Type B pancreatic cell (in vitro differentiated cells): ENCODE data around the gene KLF9. TPM values are rescaled to one million over a fixed set of nuclear protein-coding genes. Genes with fewer than 3 reads are reported as not detected.

Source experiments
- DNase-seq: peaks from one replicate; pipeline ENCODE4 v3.0.0; 2021; ENCODE audit warnings: mixed read lengths; ENCODE audit not compliant: unreplicated experiment; ENCODE audit errors: extremely low spot score
- H3K27ac Mint-ChIP-seq: 2 replicates; pipeline ENCODE4 v1.8.0; 2021; ENCODE audit warnings: mild to moderate bottlenecking, mixed read lengths
- H3K27me3 Mint-ChIP-seq: 2 replicates; pipeline ENCODE4 v1.8.0; 2021; ENCODE audit warnings: mixed read lengths
- H3K36me3 Mint-ChIP-seq: 2 replicates; pipeline ENCODE4 v1.8.0; 2021; ENCODE audit warnings: mixed read lengths
- H3K4me1 Mint-ChIP-seq: one replicate; pipeline ENCODE4 v1.8.0; 2021; ENCODE audit warnings: mixed read lengths; ENCODE audit not compliant: unreplicated experiment
- H3K4me3 Mint-ChIP-seq: 2 replicates; pipeline ENCODE4 v1.8.0; 2021; ENCODE audit warnings: mild to moderate bottlenecking, mixed read lengths
- H3K9me3 Mint-ChIP-seq: 2 replicates; pipeline ENCODE4 v1.8.0; 2021; ENCODE audit warnings: mixed read lengths
- CTCF ChIP-seq: fragments of 200-600 bp; sonication (generic); conservative IDR thresholded peaks from 2 replicates; pipeline ENCODE4 v1.5.0; 2021; ENCODE audit warnings: antibody characterized with exemption, mild to moderate bottlenecking
- total RNA-seq: library from RNA; stranded (reverse); gene quantifications from 2 replicates; pipeline ENCODE4 v1.2.1, GENCODE V29; 2021; ENCODE audit warnings: low replicate concordance

Gene KLF9
- total RNA-seq, 1 donor from 2014 or later: 16.7 TPM

- H3K27me3 Mint-ChIP-seq: no peaks in the 10 kb centered on the region
- H3K36me3 Mint-ChIP-seq: no peaks in the 10 kb centered on the region
- peaks cover 3% of the 10 kb centered on the region for H3K9me3 Mint-ChIP-seq
- no peak for DNase-seq
- H3K4me1 Mint-ChIP-seq: peaks cover 12% of the 10 kb centered on the region
- no peak overlapping the region for H3K27ac Mint-ChIP-seq
- no peak overlapping the region for H3K4me3 Mint-ChIP-seq
- TF ChIP-seq CTCF: no peak
Measured at GRCh38 chr9:70452365-70452764, 37.9 kb upstream of the KLF9 start.

- Mint-ChIP-seq H3K4me3 (no peak overlapping the region), H3K27ac (no peak overlapping the region), H3K27me3 (no peaks in the 10 kb centered on the region), H3K36me3 (no peaks in the 10 kb centered on the region), H3K4me1 (peaks cover 12% of the 10 kb centered on the region), H3K9me3 (peaks cover 3% of the 10 kb centered on the region)
- no peak for DNase-seq
- TF ChIP-seq CTCF: no peak
Measured at GRCh38 chr9:70451765-70452164, 37.3 kb upstream of the KLF9 start.

- H3K9me3 Mint-ChIP-seq: peaks cover 3% of the 10 kb centered on the region
- peaks cover 4% of the 10 kb centered on the region for H3K4me1 Mint-ChIP-seq
- DNase-seq: no peak
- no peak for TF ChIP-seq CTCF
- H3K36me3 Mint-ChIP-seq: no peaks in the 10 kb centered on the region
- no peak overlapping the region for H3K27ac Mint-ChIP-seq
- no peak overlapping the region for H3K4me3 Mint-ChIP-seq
- no peaks in the 10 kb centered on the region for H3K27me3 Mint-ChIP-seq
Measured at GRCh38 chr9:70450738-70451137, 36.3 kb upstream of the KLF9 start.

- no peak for TF ChIP-seq CTCF
- H3K4me1 Mint-ChIP-seq: no peaks in the 10 kb centered on the region
- DNase-seq: no peak
- no peak overlapping the region for H3K4me3 Mint-ChIP-seq
- H3K27me3 Mint-ChIP-seq: no peaks in the 10 kb centered on the region
- no peaks in the 10 kb centered on the region for H3K36me3 Mint-ChIP-seq
- no peak overlapping the region for H3K27ac Mint-ChIP-seq
- H3K9me3 Mint-ChIP-seq: peaks cover 3% of the 10 kb centered on the region
Measured at GRCh38 chr9:70449461-70449860, 35.0 kb upstream of the KLF9 start.

- Mint-ChIP-seq H3K9me3 (peaks cover 3% of the 10 kb centered on the region), H3K36me3 (no peaks in the 10 kb centered on the region), H3K4me3 (no peak overlapping the region), H3K4me1 (no peaks in the 10 kb centered on the region), H3K27ac (no peak overlapping the region), H3K27me3 (no peaks in the 10 kb centered on the region)
- TF ChIP-seq CTCF: no peak
- no peak for DNase-seq
Measured at GRCh38 chr9:70448919-70449318, 34.5 kb upstream of the KLF9 start.

- Mint-ChIP-seq H3K4me3 (no peak overlapping the region), H3K4me1 (no peaks in the 10 kb centered on the region), H3K36me3 (no peaks in the 10 kb centered on the region), H3K9me3 (no peaks in the 10 kb centered on the region), H3K27me3 (no peaks in the 10 kb centered on the region), H3K27ac (no peak overlapping the region)
- DNase-seq: no peak
- TF ChIP-seq CTCF: no peak
Measured at GRCh38 chr9:70444904-70445303, 30.4 kb upstream of the KLF9 start.
